Measurements from ENCODE around the gene ACACA.

GRCh38 chr17:37406635-37407461 lies at the start of gene ACACA, which contains the start of gene TADA2A:
- peak; percentile 71 for TF ChIP-seq POLR2AphosphoS5 (IDR thresholded peaks at IDR 0.05; ENCODE audit: low read depth, low read length)
- peak; percentile 67 for TF ChIP-seq POLR2A (IDR thresholded peaks at IDR 0.05; ENCODE audit: low read depth, low read length)
- TF ChIP-seq TAF1 (IDR thresholded peaks at IDR 0.05; ENCODE audit: low read depth, low read length) = peak; percentile 72
- TF ChIP-seq POU2F2 (IDR thresholded peaks at IDR 0.05; ENCODE audit: low read depth, low read length) = no peak; the same call in 1 of the 2 replicates
- no peak; the same call in 1 of the 2 replicates for TF ChIP-seq SPI1 (IDR thresholded peaks at IDR 0.05; ENCODE audit: low read depth, low read length)

Data from GM12891 (cell line).